MM.1S (cell line): ENCODE results near the gene DSCAM.

Experiments
- EZH2 ChIP-seq: fragments of 300-600 bp; sonication (generic); optimal IDR thresholded peaks from 2 replicates; pipeline ENCODE3; 2017; ENCODE audit warnings: low read depth, mild to moderate bottlenecking, antibody characterized with exemption, low read length, mixed read lengths
- TF ChIP-seq, protein P1 (sequence below): fragments of 300-600 bp; sonication (generic); IDR thresholded peaks from 2 replicates; pipeline ENCODE4 v1.5.1; 2016; ENCODE audit warnings: antibody characterized with exemption, low read length, mixed read lengths

DNA sequence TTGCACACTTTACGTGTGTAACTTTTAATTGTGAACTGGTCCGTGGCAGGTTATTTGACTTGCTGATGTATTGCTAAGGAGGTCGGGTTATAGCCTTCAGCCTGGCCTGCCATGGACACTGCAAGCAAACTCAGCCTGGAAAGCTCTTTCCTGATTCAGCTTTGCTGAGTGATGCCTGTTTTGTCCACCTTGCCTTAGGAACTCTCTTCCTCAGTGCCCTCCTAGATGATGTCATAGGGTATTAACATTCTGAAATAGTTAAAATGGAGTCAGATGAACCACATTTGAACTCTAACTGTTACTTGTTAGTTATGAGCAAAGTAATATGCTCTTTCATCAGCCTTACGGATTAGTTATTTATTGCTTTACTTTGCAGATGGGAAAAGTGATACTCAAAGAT is 533.7 kb downstream of the DSCAM start:
- TF ChIP-seq, protein P1, sequence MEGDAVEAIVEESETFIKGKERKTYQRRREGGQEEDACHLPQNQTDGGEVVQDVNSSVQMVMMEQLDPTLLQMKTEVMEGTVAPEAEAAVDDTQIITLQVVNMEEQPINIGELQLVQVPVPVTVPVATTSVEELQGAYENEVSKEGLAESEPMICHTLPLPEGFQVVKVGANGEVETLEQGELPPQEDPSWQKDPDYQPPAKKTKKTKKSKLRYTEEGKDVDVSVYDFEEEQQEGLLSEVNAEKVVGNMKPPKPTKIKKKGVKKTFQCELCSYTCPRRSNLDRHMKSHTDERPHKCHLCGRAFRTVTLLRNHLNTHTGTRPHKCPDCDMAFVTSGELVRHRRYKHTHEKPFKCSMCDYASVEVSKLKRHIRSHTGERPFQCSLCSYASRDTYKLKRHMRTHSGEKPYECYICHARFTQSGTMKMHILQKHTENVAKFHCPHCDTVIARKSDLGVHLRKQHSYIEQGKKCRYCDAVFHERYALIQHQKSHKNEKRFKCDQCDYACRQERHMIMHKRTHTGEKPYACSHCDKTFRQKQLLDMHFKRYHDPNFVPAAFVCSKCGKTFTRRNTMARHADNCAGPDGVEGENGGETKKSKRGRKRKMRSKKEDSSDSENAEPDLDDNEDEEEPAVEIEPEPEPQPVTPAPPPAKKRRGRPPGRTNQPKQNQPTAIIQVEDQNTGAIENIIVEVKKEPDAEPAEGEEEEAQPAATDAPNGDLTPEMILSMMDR: no peak
- no peak for TF ChIP-seq EZH2
